ENCODE measurements around the gene MYH11. TPM values are rescaled to one million over a fixed set of nuclear protein-coding genes. Genes with fewer than 3 reads are reported as not detected.
"Not testable (repeated sequence)": the region's sequence is repeated elsewhere in the genome, so short reads cannot be mapped to it uniquely, and the experiment has no call there.

The MYH11 gene
- total RNA-seq, 4 donors from 2014 or later: 5.6 to 57.7 (median 20.4) TPM

DNA sequence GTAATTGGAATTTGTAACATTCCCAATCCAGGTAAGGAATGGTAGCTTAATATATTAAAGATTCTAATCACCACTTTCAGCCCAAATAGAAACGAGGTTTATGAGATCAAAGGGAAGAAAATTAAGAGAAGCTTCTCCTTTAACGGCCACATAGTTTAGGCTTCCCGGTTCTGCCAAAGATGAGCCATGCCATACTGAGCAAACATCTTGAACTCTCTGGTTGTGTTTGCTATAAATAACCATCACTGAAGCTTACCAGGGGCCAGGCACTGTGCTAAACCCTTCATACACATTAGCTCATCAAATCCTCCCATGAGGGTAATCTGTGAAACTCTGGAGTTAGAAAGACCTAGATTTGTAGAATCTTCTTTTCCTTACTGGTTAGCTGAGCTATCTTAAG is 2.8 kb downstream of the MYH11 start:
- no peaks in the 10 kb centered on the region for H3K36me3 ChIP-seq
- H3K27me3 ChIP-seq: peaks cover 14 to 22% (median 17%) of the 10 kb centered on the region in 3 donors
- DNase-seq (no peak), ATAC-seq (no peak)
- in situ Hi-C loops (cut with MboI; ENCODE audit: low sequenced_read_pairs in 4 of 4): no loop called here
- H3K9me3 ChIP-seq: no peaks in the 10 kb centered on the region
- H3K4me3 ChIP-seq: no peak overlapping the region
- TF ChIP-seq POLR2A (IDR thresholded peaks at IDR 0.05): no peak
- TF ChIP-seq, protein P1, sequence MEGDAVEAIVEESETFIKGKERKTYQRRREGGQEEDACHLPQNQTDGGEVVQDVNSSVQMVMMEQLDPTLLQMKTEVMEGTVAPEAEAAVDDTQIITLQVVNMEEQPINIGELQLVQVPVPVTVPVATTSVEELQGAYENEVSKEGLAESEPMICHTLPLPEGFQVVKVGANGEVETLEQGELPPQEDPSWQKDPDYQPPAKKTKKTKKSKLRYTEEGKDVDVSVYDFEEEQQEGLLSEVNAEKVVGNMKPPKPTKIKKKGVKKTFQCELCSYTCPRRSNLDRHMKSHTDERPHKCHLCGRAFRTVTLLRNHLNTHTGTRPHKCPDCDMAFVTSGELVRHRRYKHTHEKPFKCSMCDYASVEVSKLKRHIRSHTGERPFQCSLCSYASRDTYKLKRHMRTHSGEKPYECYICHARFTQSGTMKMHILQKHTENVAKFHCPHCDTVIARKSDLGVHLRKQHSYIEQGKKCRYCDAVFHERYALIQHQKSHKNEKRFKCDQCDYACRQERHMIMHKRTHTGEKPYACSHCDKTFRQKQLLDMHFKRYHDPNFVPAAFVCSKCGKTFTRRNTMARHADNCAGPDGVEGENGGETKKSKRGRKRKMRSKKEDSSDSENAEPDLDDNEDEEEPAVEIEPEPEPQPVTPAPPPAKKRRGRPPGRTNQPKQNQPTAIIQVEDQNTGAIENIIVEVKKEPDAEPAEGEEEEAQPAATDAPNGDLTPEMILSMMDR (IDR thresholded peaks at IDR 0.05 in 4 of 5, conservative IDR thresholded peaks at IDR 0.05 in 1 of 5): no peak
- H3K27ac ChIP-seq: peak overlapping the region in 1 of 4 donors; percentile 17
- intact Hi-C loops (cut with DNase I; ENCODE audit: low total_unique reads): no loop called here
- H3K4me1 ChIP-seq: peaks cover 15 to 20% of the 10 kb centered on the region in 2 donors

DNA sequence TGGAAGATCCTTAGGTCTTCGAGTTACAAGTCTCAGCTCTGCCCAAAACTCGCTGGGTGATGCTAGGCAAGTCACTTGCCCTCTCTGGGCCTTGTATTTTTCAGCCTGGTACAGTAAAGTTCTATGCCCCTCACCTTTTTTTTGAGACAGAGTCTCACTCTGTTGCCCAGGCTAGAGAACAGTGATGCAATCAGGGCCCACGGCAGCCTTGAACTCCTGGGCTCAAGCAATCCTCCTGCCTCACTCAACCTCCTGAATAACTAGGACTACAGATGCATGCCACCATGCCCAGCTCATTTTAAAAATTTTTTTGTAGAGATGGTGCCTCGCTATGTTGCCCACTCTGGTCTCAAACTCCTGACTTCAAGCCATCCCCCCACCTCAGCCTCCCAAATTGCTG is 3.8 kb downstream of the MYH11 start:
- ATAC-seq (no peak), DNase-seq (no peak)
- H3K4me1 ChIP-seq: peaks cover 15 to 20% of the 10 kb centered on the region in 2 donors
- no peak overlapping the region for H3K4me3 ChIP-seq
- H3K9me3 ChIP-seq: no peaks in the 10 kb centered on the region
- intact Hi-C loops (cut with DNase I; ENCODE audit: low total_unique reads): no loop called here
- H3K27me3 ChIP-seq: peaks cover 14 to 22% (median 17%) of the 10 kb centered on the region in 3 donors
- H3K36me3 ChIP-seq: no peaks in the 10 kb centered on the region
- peak overlapping the region in 2 of 4 donors; percentile 7 to 17 for H3K27ac ChIP-seq
- in situ Hi-C loops (cut with MboI; ENCODE audit: low sequenced_read_pairs in 4 of 4): no loop called here
- TF ChIP-seq, protein P1 (IDR thresholded peaks at IDR 0.05 in 4 of 5, conservative IDR thresholded peaks at IDR 0.05 in 1 of 5): no peak
- TF ChIP-seq POLR2A (IDR thresholded peaks at IDR 0.05): no peak

DNA sequence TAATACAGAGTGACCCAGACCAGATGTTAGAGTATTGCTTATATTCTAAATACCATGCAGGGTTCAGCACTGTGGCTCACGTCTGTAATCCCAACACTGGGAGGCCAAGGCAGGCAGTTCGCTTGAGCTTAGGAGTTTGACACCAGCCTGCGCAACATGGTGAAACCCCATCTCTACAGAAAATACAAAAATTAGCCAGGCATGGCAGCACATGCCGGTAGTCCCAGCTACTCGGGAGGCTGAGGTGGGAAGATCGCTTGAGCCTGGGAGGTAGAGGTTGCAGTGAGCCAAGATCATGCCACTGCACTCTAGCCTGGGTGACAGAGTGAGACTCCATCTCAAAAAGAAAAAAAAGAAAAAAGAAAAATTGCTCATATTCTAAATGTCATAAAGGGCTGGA is 6.3 kb downstream of the MYH11 start:
- H3K9me3 ChIP-seq; H3K4me1 ChIP-seq; H3K27me3 ChIP-seq; ATAC-seq; DNase-seq; in situ Hi-C loops (cut with MboI; ENCODE audit: low sequenced_read_pairs in 4 of 4); H3K4me3 ChIP-seq; H3K27ac ChIP-seq; intact Hi-C loops (cut with DNase I; ENCODE audit: low total_unique reads); H3K36me3 ChIP-seq: not testable (repeated sequence)

DNA sequence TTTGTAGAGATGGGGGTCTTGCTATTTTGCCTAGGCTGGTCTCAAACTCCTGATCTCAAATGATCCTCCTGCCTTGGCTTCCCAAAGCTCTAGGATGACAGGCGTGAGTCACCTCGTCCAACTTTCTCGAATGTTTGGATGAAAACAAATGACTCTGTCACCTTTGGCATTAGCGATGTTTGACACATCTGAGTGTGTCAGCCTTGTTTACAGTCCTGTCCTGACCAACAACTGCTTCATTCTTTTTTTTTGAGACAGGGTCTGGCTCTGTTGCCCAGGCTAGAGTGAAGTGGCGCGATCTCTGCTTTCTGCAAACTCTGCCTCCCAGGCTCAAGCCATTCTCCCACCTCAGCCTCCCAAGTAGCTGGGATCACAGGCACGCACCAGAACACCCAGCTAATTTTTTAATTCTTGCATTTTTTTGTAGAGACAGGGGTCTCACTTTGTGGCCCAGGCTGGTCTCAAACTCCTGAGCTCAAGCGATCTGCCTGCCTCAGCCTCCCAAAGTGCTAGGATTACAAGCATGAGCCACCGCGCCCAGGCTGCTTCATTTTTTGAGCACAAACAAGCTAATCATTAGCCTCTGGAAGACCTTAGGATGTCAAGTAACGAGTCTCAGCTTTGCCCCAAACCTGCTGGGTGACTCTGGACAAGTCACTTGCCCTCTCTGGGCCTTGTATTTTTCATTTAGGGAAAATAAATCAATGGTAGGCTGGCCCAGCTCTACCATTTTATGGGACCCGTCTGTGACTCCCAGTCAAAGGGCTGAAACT is 7.4 kb downstream of the MYH11 start:
- no peaks in the 10 kb centered on the region for H3K9me3 ChIP-seq
- no peak overlapping the region for H3K4me3 ChIP-seq
- no peaks in the 10 kb centered on the region for H3K4me1 ChIP-seq
- H3K36me3 ChIP-seq: no peaks in the 10 kb centered on the region
- ATAC-seq: no peak
- TF ChIP-seq, protein P1 (IDR thresholded peaks at IDR 0.05 in 4 of 5, conservative IDR thresholded peaks at IDR 0.05 in 1 of 5): no peak
- TF ChIP-seq POLR2A (IDR thresholded peaks at IDR 0.05): no peak
- peak overlapping the region in 1 of 4 donors; percentile 31 for H3K27ac ChIP-seq
- in situ Hi-C loops (cut with MboI; ENCODE audit: low sequenced_read_pairs in 4 of 4): no loop called here
- intact Hi-C loops (cut with DNase I; ENCODE audit: low total_unique reads): no loop called here
- H3K27me3 ChIP-seq: no peaks in the 10 kb centered on the region
- DNase-seq: no peak

DNA sequence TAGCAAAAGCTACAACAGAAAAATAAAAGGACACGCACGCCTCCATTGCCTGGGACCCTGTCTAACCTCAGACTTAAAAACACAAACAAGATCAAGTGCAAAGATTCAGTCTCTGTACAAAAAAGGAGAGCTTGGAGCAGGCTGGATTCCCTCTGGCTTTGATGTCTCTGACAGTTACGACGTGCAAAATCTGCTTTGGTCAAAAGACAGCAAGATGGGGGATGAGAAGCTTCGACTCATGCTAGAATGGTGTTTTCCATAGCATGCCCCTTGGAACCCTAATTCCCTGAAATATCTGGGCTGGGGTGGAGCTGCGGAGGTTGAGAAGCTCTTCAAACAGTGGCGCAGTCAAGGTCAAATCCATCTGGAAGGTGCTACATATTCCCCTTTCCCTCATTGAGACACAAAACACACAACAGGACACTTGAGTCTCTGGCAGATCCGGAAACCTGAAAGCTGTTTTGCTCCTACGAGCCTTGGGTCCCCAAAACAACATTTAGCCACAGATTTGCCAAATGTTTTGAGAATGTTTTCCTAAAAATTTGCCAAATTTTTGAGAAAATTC is 9.1 kb downstream of the MYH11 start:
- no peaks in the 10 kb centered on the region for H3K9me3 ChIP-seq
- DNase-seq: no peak
- no peak overlapping the region for H3K27ac ChIP-seq
- in situ Hi-C loops (cut with MboI; ENCODE audit: low sequenced_read_pairs in 4 of 4) (no loop called here), intact Hi-C loops (cut with DNase I; ENCODE audit: low total_unique reads) (no loop called here)
- TF ChIP-seq, protein P1 (IDR thresholded peaks at IDR 0.05 in 4 of 5, conservative IDR thresholded peaks at IDR 0.05 in 1 of 5): no peak
- TF ChIP-seq POLR2A (IDR thresholded peaks at IDR 0.05): no peak
- H3K4me3 ChIP-seq: no peak overlapping the region
- H3K4me1 ChIP-seq: no peaks in the 10 kb centered on the region
- ATAC-seq: no peak
- H3K36me3 ChIP-seq: no peaks in the 10 kb centered on the region
- no peaks in the 10 kb centered on the region for H3K27me3 ChIP-seq

Measured in gastrocnemius medialis (tissue), 4 donors.